NB4 (cell line): ENCODE results near the gene PNPLA7.
"Not testable (repeated sequence)": the region's sequence is repeated elsewhere in the genome, so short reads cannot be mapped to it uniquely, and the experiment has no call there.

Experiments used
- DNase-seq: peaks from one replicate; pipeline ENCODE4 v3.0.0; 2010; ENCODE audit warnings: low read depth
- H3K4me3 ChIP-seq: one replicate; pipeline ENCODE4 v1.5.1; 2011; ENCODE audit warnings: mild to moderate bottlenecking, low read depth, low read length, moderate library complexity
- CTCF ChIP-seq: IDR thresholded peaks from one replicate; pipeline ENCODE4 v1.5.1; 2012; ENCODE audit warnings: low read depth, low read length
- MAX ChIP-seq: IDR thresholded peaks from 2 replicates; pipeline ENCODE4 v1.6.1; 2011; ENCODE audit warnings: low read depth, low read length
- MYC ChIP-seq: IDR thresholded peaks from 2 replicates; pipeline ENCODE4 v1.6.1; 2011; ENCODE audit warnings: low read depth, low read length
- POLR2A ChIP-seq: IDR thresholded peaks from 2 replicates; pipeline ENCODE4 v1.6.1; 2011; ENCODE audit warnings: mild to moderate bottlenecking; ENCODE audit not compliant: insufficient read length; ENCODE audit errors: extremely low read depth

PNPLA7 gene

GRCh38 chr9:137540536-137540935 is 9.7 kb downstream of the PNPLA7 start:
- TF ChIP-seq MYC (no peak), MAX (no peak), POLR2A (no peak), CTCF (no peak)
- no peak for DNase-seq
- H3K4me3 ChIP-seq = no peak overlapping the region

- no peak for DNase-seq
- no peak overlapping the region for H3K4me3 ChIP-seq
- TF ChIP-seq POLR2A (no peak), CTCF (no peak), MYC (no peak), MAX (no peak)
Observed at GRCh38 chr9:137538058-137538457, 12.1 kb downstream of the PNPLA7 start.

- 0 out of 2 replicates have a peak, but pooled peaks have one; percentile 16 for TF ChIP-seq MAX
- DNase-seq = peak; percentile 76
- not testable (repeated sequence) for H3K4me3 ChIP-seq
Observed at GRCh38 chr9:137536594-137537131, 13.5 kb downstream of the PNPLA7 start.

GRCh38 chr9:137535120-137535428 is 15.1 kb downstream of the PNPLA7 start:
- no peak for DNase-seq
- no peak overlapping the region for H3K4me3 ChIP-seq
- TF ChIP-seq MAX (no peak), MYC (no peak), CTCF (no peak), POLR2A (no peak)

- no peak for TF ChIP-seq POLR2A
- peak; percentile 100 for TF ChIP-seq MAX
- TF ChIP-seq MYC = peak; percentile 99
- TF ChIP-seq CTCF = peak; percentile 68
- peak; percentile 87 for DNase-seq
- no peak overlapping the region for H3K4me3 ChIP-seq
Observed at GRCh38 chr9:137534256-137535119, 15.7 kb downstream of the PNPLA7 start.

- H3K4me3 ChIP-seq, DNase-seq: not testable (repeated sequence)
Observed at GRCh38 chr9:137532891-137533468, 17.2 kb downstream of the PNPLA7 start.
